Hepatic stellate cell (primary cell): Measurements from ENCODE around the gene ANO2.

Experiments used
- DNase-seq: peaks from one replicate; pipeline ENCODE4 v3.0.0; 2011; ENCODE audit warnings: low spot score

The ANO2 gene

GRCh38 chr12:5515458-5515857, 429.6 kb downstream of the ANO2 start:
- DNase-seq: no peak

DNA sequence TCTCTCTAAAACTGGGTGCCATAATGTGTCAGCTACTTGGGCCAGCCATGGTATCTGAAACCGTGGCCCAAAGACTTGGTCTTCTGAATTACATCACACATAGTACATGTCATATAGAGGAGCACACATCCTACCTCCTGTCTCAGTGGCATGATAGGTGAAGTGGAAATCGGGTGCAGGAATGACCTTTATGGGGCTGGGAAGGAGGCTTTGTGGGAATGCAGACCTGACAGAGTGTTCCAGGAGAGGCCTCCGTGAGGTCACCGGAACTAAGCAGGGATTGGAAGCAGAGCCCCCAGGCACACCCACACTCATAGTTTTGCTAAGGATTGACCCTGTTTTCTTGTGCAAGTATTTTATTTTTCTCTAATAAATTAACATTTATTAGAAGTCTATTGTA, 430.5 kb downstream of the ANO2 start:
- no peak for DNase-seq

DNA sequence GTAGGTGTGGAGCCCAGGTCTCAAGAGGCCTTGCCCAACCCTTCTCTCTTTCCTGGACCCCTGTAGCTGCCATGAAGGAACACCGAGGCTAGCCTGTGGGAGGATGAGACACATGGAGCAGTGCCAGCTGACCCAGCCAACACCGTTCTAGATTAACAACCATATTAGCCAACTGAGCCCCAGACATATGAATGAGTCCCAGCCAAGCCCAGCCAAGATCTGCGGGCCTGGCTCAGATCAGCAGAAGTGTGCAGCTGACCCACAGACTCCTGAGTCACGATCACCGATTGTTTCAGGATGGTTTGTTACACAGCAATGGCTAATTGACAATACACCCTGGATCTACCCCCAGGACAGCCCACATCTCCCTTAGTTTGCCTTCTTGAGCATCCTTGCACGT, 431.0 kb downstream of the ANO2 start:
- no peak for DNase-seq

- no peak for DNase-seq
Measured at GRCh38 chr12:5513406-5513805, 431.7 kb downstream of the ANO2 start.
